Thyroid gland (tissue), 4 donors: ENCODE data around the gene ERGIC2. TPM values are rescaled to one million over a fixed set of nuclear protein-coding genes. Genes with fewer than 3 reads are reported as not detected.

Experiments
- DNase-seq, 2 donors: peaks; one replicate each; pipeline ENCODE4 v3.0.0-alpha.2; 2019
- H3K27ac ChIP-seq, 3 donors: fragments of 200-600 bp; sonication (generic); 1 replicate in 2 of 3; 2 replicates in 1 of 3; pipeline ENCODE4 v1.5.1; 2016 to 2019; ENCODE audit warnings: mild to moderate bottlenecking in 1 of 3, moderate library complexity in 1 of 3
- H3K27me3 ChIP-seq: fragments of 200-600 bp; sonication (generic); one replicate; pipeline ENCODE4 v1.5.1; 2019
- H3K36me3 ChIP-seq, 2 donors: fragments of 200-600 bp; sonication (generic); one replicate each; pipeline ENCODE4 v1.5.1; 2016 to 2019
- H3K4me1 ChIP-seq, 2 donors: fragments of 200-600 bp; sonication (generic); one replicate each; pipeline ENCODE4 v1.5.1; 2017 to 2019
- H3K4me3 ChIP-seq, 3 donors: fragments of 200-600 bp; sonication (generic); replicated peaks in 1 of 3; 1 replicate in 2 of 3; 2 replicates in 1 of 3; pipeline ENCODE4 v1.5.1; 2016; ENCODE audit warnings: mild to moderate bottlenecking in 1 of 3
- H3K9me3 ChIP-seq: fragments of 200-600 bp; sonication (generic); one replicate; pipeline ENCODE4 v1.5.1; 2017
- POLR2A ChIP-seq, 2 donors: fragments of 450-650 bp; IDR thresholded peaks; one replicate each; pipeline ENCODE4 v1.6.1; 2017; ENCODE audit warnings: antibody characterized with exemption in 2 of 2, mild to moderate bottlenecking in 2 of 2, moderate library complexity in 1 of 2
- WGBS, 2 donors: methylation state at CpG; one replicate each; pipeline ENCODE4 v1.1.5; 2017; 5-methylcytosine and 5-hydroxymethylcytosine counted together
- intact Hi-C: fragments of 100-400 bp; cut with DNase I; formaldehyde crosslinking; loops from one replicate; pipeline ENCODE4 v1.15.1; 2023
- total RNA-seq, 4 donors: library from RNA; depleted of rRNA; stranded (reverse); fragments of >200 nt; gene quantifications; one replicate each; pipeline ENCODE4 v1.2.3, GENCODE V29; 2016
- TF ChIP-seq, protein P1 (sequence below), 6 experiments: fragments of 200-600 bp in 3 of 6; fragments of 450-650 bp in 3 of 6; sonication (generic) in 3 of 6; IDR thresholded peaks; one replicate each; pipeline ENCODE4 v1.5.1; 2016 to 2019; ENCODE audit warnings: antibody characterized with exemption in 6 of 6, mild to moderate bottlenecking in 2 of 6, inconsistent platforms in 1 of 6, moderate library complexity in 1 of 6

The ERGIC2 gene
- total RNA-seq, 4 donors from 2014 or later = 37.1 to 82.1 (median 62.4) TPM

DNA sequence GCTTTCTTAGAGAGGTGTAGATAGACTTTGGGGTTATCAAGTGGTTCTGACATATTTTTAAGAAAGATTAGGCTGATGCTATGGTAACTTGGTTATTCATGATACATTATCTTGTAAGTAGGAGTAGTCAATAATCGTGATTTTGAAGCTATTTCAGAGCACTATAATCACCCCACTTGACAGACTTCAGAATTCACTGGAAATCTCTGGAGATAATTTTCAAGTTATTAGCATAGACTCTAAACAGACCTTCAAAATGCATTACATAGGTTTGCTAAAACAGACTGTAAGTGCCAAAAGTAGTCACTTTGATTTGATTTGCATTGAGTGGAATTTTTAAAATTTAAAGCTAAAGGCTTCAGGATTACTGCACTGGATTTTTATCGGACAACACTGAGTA, 74.3 kb downstream of the ERGIC2 start:
- Histone ChIP-seq H3K27me3 (no peaks in the 10 kb centered on the region), H3K36me3 (no peaks in the 10 kb centered on the region), H3K27ac (no peak overlapping the region), H3K4me3 (no peak overlapping the region), H3K9me3 (no peaks in the 10 kb centered on the region), H3K4me1 (no peaks in the 10 kb centered on the region)
- no peak for DNase-seq
- 82 to 83% methylated on average over 2 of the region's 2 CpGs for WGBS, 2 donors
- intact Hi-C loops = no loop called here
- TF ChIP-seq POLR2A (IDR thresholded peaks at IDR 0.05) = no peak
- TF ChIP-seq, protein P1, sequence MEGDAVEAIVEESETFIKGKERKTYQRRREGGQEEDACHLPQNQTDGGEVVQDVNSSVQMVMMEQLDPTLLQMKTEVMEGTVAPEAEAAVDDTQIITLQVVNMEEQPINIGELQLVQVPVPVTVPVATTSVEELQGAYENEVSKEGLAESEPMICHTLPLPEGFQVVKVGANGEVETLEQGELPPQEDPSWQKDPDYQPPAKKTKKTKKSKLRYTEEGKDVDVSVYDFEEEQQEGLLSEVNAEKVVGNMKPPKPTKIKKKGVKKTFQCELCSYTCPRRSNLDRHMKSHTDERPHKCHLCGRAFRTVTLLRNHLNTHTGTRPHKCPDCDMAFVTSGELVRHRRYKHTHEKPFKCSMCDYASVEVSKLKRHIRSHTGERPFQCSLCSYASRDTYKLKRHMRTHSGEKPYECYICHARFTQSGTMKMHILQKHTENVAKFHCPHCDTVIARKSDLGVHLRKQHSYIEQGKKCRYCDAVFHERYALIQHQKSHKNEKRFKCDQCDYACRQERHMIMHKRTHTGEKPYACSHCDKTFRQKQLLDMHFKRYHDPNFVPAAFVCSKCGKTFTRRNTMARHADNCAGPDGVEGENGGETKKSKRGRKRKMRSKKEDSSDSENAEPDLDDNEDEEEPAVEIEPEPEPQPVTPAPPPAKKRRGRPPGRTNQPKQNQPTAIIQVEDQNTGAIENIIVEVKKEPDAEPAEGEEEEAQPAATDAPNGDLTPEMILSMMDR (IDR thresholded peaks at IDR 0.05) = no peak

DNA sequence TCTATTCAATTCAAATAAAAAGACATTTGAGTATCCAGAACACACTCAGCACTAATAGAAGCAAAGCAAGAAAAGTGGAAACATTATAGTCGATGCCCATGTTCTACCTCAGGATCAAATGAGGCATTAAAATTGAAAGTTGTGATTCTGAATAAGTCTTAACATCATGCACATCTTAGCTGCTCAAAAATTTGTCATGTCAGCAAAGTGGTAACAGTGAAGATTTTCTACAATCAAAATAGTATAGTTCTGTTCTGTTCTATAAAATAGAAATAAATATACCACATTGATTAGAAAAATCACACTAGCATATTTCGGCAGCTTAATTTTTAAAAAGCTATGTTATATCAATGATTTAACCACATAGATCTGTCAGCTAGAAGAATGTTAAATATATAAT, 74.7 kb downstream of the ERGIC2 start:
- no peak for DNase-seq
- intact Hi-C loops = no loop called here
- no peak for TF ChIP-seq POLR2A (IDR thresholded peaks at IDR 0.05)
- TF ChIP-seq, protein P1 (IDR thresholded peaks at IDR 0.05) = no peak
- Histone ChIP-seq H3K36me3 (no peaks in the 10 kb centered on the region), H3K4me3 (no peak overlapping the region), H3K27me3 (no peaks in the 10 kb centered on the region), H3K4me1 (no peaks in the 10 kb centered on the region), H3K9me3 (no peaks in the 10 kb centered on the region), H3K27ac (no peak overlapping the region)
- 47 to 95% methylated on average over 2 of the region's 2 CpGs for WGBS, 2 donors

DNA sequence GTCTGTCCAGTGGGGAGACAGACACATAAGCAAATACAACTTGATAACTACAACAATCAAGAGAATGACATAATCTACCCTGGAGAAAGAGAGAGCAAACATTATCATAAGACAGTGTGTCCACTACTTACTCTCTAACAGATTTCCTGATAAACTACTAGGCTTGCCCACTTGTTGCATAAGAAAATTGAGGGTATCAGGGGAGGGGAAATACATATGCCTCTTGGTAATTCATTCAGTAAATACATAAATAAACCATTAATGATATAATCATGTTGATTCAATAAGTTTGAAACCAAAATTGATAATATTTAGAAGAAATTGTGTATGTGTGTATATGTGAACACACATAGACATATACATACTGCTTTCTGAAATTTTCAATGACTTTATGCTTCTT, 76.6 kb downstream of the ERGIC2 start:
- no peaks in the 10 kb centered on the region for H3K4me1 ChIP-seq
- H3K27me3 ChIP-seq = no peaks in the 10 kb centered on the region
- H3K36me3 ChIP-seq = no peaks in the 10 kb centered on the region
- intact Hi-C loops = no loop called here
- H3K27ac ChIP-seq = no peak overlapping the region
- H3K9me3 ChIP-seq = no peaks in the 10 kb centered on the region
- no peak for DNase-seq
- no peak overlapping the region for H3K4me3 ChIP-seq
- TF ChIP-seq POLR2A (IDR thresholded peaks at IDR 0.05) = no peak
- TF ChIP-seq, protein P1 (IDR thresholded peaks at IDR 0.05) = no peak

DNA sequence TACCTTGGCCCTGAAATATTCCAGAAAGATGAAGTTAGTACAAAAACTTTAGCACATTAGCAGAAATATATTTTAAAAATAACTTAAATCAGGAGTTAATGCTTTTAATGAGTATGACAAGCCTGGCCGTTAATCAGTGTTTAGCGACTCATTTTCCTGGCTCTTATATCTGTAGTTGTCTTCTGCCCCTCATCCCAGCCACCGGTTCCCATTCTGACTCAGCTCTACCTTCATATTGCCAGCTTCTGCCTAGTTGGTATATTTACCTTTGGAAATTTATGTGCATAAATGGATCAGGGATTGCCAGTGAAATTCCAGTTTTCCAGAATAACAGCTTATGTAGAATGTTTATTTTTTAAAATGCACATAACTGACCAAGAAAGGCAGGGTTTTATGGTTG, 79.9 kb downstream of the ERGIC2 start:
- DNase-seq = no peak
- WGBS, 2 donors = 94 to 95% methylated on average over 3 of the region's 3 CpGs
- Histone ChIP-seq H3K4me3 (no peak overlapping the region), H3K4me1 (no peaks in the 10 kb centered on the region), H3K27ac (no peak overlapping the region), H3K9me3 (no peaks in the 10 kb centered on the region), H3K36me3 (no peaks in the 10 kb centered on the region), H3K27me3 (no peaks in the 10 kb centered on the region)
- intact Hi-C loops = no loop called here
- no peak for TF ChIP-seq POLR2A (IDR thresholded peaks at IDR 0.05)
- TF ChIP-seq, protein P1 (IDR thresholded peaks at IDR 0.05) = no peak

DNA sequence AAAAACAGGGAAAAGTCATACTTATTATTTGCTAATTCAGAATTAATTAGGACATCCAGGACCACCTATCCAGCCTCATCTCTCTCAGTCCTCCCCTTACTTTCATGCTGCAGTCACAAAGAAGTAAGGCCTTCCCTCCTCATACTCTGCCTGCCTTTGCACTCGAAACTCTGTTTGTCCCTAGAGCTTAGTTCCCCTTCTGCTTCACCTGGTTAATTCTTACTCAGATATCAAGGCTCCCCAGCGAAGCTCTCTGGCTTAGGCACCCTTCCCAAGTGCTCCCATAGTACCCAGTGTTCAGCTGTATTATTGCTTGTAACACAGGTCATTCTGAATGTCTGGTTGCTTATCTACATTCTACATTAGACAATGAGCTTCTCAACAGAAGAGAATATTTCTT, 81.3 kb downstream of the ERGIC2 start:
- Histone ChIP-seq H3K27me3 (no peaks in the 10 kb centered on the region), H3K4me3 (no peak overlapping the region), H3K9me3 (no peaks in the 10 kb centered on the region), H3K4me1 (no peaks in the 10 kb centered on the region), H3K27ac (no peak overlapping the region), H3K36me3 (no peaks in the 10 kb centered on the region)
- DNase-seq = no peak
- no peak for TF ChIP-seq POLR2A (IDR thresholded peaks at IDR 0.05)
- TF ChIP-seq, protein P1 (IDR thresholded peaks at IDR 0.05) = no peak
- intact Hi-C loops = no loop called here
- WGBS, 2 donors = 66 to 78% methylated on average over 2 of the region's 2 CpGs
